ENCODE results near the gene TRIO. TPM values are rescaled to one million over a fixed set of nuclear protein-coding genes. Genes with fewer than 3 reads are reported as not detected.

TRIO gene
- total RNA-seq, 1 experiment from 2014 or later, result 99.8 TPM

DNA sequence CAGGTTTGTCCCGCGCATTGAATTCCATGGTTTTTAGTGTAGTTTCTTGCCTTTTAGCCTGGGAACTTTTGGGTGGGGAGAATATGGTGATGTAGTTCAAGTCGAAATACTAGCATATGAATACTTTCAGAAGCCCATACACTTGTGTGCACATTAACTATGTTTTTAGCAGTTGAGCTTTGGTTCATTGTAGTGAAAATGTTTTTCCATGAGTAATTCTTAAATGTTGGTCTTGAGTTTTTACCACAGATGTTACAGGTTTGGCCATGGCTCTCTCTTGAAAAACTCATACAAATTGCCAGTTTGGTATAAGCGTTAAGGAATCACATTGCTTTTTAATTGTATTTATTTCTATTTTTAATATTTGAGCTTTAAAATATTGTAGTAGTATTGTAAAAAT lies 45.6 kb downstream of the TRIO start:
- ChIA-PET POLR2A (ENCODE audit: low non-redundant PET) (interaction anchor here (0.6 kb wide), 1 partner anchor 38 kb away, joined by 3 read pairs; no protein-coding TSS in a partner anchor), CTCF (interaction anchor here (0.6 kb wide), 1 partner anchor 16 kb away, joined by 6 read pairs; no protein-coding TSS in a partner anchor)
- no peak overlapping the region for H3K4me3 ChIP-seq (ENCODE audit: low read depth, low read length, poor library complexity, severe bottlenecking)
- no peaks in the 10 kb centered on the region for H3K9me3 ChIP-seq (ENCODE audit: low read depth, low read length, poor library complexity, severe bottlenecking)
- no peak for DNase-seq (ENCODE audit: low spot score)
- intact Hi-C loops (cut with micrococcal nuclease; ENCODE audit: unreplicated experiment), result no loop called here
- H3K27me3 ChIP-seq (replicated peaks; ENCODE audit: insufficient read depth, low read depth, low read length, poor library complexity), result no peaks in the 10 kb centered on the region
- TF ChIP-seq, protein P1, sequence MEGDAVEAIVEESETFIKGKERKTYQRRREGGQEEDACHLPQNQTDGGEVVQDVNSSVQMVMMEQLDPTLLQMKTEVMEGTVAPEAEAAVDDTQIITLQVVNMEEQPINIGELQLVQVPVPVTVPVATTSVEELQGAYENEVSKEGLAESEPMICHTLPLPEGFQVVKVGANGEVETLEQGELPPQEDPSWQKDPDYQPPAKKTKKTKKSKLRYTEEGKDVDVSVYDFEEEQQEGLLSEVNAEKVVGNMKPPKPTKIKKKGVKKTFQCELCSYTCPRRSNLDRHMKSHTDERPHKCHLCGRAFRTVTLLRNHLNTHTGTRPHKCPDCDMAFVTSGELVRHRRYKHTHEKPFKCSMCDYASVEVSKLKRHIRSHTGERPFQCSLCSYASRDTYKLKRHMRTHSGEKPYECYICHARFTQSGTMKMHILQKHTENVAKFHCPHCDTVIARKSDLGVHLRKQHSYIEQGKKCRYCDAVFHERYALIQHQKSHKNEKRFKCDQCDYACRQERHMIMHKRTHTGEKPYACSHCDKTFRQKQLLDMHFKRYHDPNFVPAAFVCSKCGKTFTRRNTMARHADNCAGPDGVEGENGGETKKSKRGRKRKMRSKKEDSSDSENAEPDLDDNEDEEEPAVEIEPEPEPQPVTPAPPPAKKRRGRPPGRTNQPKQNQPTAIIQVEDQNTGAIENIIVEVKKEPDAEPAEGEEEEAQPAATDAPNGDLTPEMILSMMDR (conservative IDR thresholded peaks at IDR 0.05; ENCODE audit: low read depth, low read length), result no peak
- no peak for TF ChIP-seq EZH2 (IDR thresholded peaks at IDR 0.05; ENCODE audit: borderline replicate concordance, low read depth, low read length, poor library complexity, severe bottlenecking)
- BruUV-seq (replicated peaks), result no TSS peak
- H3K36me3 ChIP-seq (ENCODE audit: insufficient read depth, low read length, poor library complexity, severe bottlenecking), result no peaks in the 10 kb centered on the region
- H3K27ac ChIP-seq (ENCODE audit: low read depth, low read length, poor library complexity, severe bottlenecking), result no peak overlapping the region
- peaks cover 52% of the 10 kb centered on the region for H3K4me1 ChIP-seq (ENCODE audit: insufficient read depth, low read length, poor library complexity, severe bottlenecking)

DNA sequence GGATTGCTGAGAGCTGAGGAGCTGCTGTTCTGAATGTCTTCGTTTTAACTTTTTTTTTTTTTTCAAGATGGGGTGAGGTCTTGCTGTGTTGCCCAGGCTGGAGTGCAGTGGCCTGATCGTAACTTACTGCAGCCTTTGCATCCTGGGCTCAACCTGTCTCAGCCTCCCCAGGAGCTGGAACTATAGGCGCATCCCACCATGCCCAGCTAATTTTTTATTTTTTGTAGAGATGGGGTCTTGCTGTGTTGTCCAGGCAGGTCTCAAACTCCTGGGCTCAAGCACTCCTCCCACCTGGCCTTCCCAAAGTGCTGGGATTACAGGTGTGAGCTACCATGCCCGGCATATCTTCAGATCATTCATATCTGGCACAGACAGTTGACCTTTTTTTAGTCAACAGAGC lies 46.5 kb downstream of the TRIO start:
- ChIA-PET POLR2A (ENCODE audit: low non-redundant PET) (no interaction called here), CTCF (no interaction called here)
- Histone ChIP-seq H3K36me3 (ENCODE audit: insufficient read depth, low read length, poor library complexity, severe bottlenecking) (no peaks in the 10 kb centered on the region), H3K4me1 (ENCODE audit: insufficient read depth, low read length, poor library complexity, severe bottlenecking) (peaks cover 45% of the 10 kb centered on the region), H3K9me3 (ENCODE audit: low read depth, low read length, poor library complexity, severe bottlenecking) (no peaks in the 10 kb centered on the region), H3K27ac (ENCODE audit: low read depth, low read length, poor library complexity, severe bottlenecking) (no peak overlapping the region), H3K4me3 (ENCODE audit: low read depth, low read length, poor library complexity, severe bottlenecking) (no peak overlapping the region), H3K27me3 (replicated peaks; ENCODE audit: insufficient read depth, low read depth, low read length, poor library complexity) (no peaks in the 10 kb centered on the region)
- no peak for DNase-seq (ENCODE audit: low spot score)
- no TSS peak for BruUV-seq (replicated peaks)
- intact Hi-C loops (cut with micrococcal nuclease; ENCODE audit: unreplicated experiment), result no loop called here
- no peak for TF ChIP-seq EZH2 (IDR thresholded peaks at IDR 0.05; ENCODE audit: borderline replicate concordance, low read depth, low read length, poor library complexity, severe bottlenecking)
- TF ChIP-seq, protein P1 (conservative IDR thresholded peaks at IDR 0.05; ENCODE audit: low read depth, low read length), result no peak

- H3K27me3 ChIP-seq (replicated peaks; ENCODE audit: insufficient read depth, low read depth, low read length, poor library complexity), result no peaks in the 10 kb centered on the region
- no TSS peak for BruUV-seq (replicated peaks)
- TF ChIP-seq, protein P1 (conservative IDR thresholded peaks at IDR 0.05; ENCODE audit: low read depth, low read length), result no peak
- no peak for TF ChIP-seq EZH2 (IDR thresholded peaks at IDR 0.05; ENCODE audit: borderline replicate concordance, low read depth, low read length, poor library complexity, severe bottlenecking)
- H3K4me1 ChIP-seq (ENCODE audit: insufficient read depth, low read length, poor library complexity, severe bottlenecking), result peaks cover 43% of the 10 kb centered on the region
- POLR2A ChIA-PET (ENCODE audit: low non-redundant PET), result no interaction called here
- DNase-seq (ENCODE audit: low spot score), result peak; percentile 49
- intact Hi-C loops (cut with micrococcal nuclease; ENCODE audit: unreplicated experiment), result no loop called here
- H3K27ac ChIP-seq (ENCODE audit: low read depth, low read length, poor library complexity, severe bottlenecking), result no peak overlapping the region
- H3K9me3 ChIP-seq (ENCODE audit: low read depth, low read length, poor library complexity, severe bottlenecking), result no peaks in the 10 kb centered on the region
- H3K36me3 ChIP-seq (ENCODE audit: insufficient read depth, low read length, poor library complexity, severe bottlenecking), result no peaks in the 10 kb centered on the region
- H3K4me3 ChIP-seq (ENCODE audit: low read depth, low read length, poor library complexity, severe bottlenecking), result no peak overlapping the region
- CTCF ChIA-PET, result no interaction called here
These were observed 47.3 kb downstream of the TRIO start for GRCh38 chr5:14190194-14191164.

Measured in A673 (cell line).